GM21390 (cell line): Measurements from ENCODE around the gene HSPB2.
"Not testable (repeated sequence)": the region's sequence is repeated elsewhere in the genome, so short reads cannot be mapped to it uniquely, and the experiment has no call there.

Source experiments
- ATAC-seq: cut with Tn5 transposase; IDR thresholded peaks from one replicate; pipeline ENCODE4 v1.9.1; 2021; ENCODE audit not compliant: unreplicated experiment

HSPB2 gene

DNA sequence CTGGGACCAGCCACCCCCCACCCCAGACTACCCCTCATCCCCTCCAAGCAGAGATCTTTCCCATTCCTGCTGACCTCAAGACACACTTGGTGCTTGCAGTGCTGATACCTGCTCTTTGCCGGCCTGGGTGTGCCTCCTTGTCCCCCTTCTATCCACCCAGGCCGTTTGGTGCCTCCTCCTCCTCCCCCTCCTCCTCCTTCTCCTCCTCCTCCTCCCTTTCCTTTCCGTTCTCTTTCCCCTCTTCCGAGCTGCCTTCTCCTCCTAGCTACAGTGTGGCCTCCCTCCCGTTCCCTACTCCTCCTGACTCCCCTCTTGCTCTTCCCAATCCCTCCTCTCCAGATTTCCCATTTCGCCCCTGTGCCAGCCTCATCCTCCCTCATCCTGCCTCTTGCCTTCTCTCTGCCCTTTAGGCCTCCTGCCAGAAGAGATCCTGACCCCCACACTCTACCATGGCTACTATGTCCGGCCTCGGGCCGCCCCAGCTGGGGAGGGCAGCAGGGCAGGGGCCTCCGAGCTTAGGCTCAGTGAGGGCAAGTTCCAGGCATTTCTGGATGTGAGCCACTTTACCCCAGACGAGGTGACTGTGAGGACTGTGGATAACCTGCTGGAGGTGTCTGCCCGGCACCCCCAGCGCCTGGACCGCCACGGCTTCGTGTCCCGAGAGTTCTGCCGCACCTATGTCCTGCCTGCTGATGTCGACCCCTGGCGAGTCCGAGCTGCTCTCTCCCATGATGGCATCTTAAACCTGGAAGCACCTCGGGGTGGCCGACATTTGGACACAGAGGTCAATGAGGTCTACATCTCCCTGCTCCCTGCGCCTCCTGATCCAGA, 712 bp downstream of the HSPB2 start:
- no peak for ATAC-seq

DNA sequence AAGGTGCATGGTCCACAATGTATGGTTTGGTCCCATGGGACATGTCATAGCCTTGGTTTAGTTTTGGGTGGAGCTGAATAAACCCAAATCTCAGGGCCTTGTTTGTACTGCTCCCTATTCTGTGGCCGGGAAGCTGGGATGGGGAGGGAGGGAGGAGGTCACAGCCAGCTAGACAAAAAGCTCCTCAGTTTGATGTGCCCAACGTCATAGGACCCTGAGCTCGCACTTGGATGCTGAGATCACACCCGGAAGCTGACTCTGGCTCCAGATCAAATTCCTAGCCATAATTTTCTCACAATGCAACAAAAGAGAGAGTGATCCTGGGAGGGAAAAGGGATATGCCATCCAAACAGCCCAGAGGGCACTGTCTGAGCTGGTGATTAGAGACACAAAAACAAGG, 1.5 kb downstream of the HSPB2 start:
- no peak for ATAC-seq

DNA sequence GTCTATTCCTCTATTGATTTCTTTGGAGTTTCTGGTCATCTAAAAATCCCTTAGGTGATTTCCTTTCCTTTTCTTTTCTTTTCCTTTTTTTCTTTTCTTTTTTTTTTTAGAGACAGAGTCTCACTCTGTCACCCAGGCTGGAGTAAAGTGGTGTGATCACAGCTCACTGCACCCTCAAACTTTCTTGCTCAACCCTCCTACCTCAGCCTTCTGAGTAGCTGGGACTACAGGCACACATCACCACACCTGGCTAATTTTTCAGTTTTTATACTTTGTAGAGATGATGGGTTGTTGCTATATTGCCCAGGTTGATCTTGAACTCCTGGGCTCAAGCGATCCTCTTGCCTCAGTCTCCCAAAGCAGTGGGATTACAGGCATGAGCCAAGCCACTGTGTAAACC, 4.2 kb downstream of the HSPB2 start:
- ATAC-seq: no peak

DNA sequence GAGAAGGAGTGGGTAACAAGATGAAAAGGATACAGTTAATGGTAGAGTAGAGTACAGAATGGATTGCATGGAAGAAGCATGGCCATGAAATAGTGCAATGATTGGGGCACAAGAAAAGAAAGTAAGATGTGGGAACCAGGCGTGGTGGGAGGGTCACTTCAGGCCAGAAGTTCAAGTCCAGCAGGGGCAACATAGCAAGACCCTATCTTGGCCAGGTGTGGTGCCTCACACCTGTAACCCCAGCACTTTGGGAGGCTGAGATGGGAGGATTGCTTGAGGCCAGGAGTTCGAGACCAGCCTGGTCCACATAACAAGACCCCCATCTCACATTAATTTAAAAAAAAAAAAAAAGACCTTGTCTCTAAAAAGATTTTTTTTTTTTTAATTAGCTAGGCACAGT, 4.8 kb downstream of the HSPB2 start:
- no peak for ATAC-seq

DNA sequence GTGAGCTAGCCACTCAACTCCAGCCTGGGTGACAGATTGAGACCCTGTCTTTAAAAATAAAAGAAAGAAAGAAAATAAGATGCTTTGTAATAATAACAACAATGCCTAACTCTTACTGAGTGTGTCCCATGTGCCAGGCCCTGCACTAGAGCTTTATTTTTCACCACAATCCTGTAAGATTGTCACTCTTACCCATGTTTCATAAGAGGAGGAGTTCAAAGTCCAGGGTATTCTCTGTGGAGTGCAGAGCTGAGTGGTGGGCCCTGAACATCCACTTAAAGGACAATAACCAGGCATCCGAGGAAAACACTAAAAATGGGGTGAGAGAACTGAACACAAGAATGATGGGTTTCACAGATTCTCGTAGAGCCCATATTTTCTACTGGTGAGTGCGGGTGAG, 5.3 kb downstream of the HSPB2 start:
- ATAC-seq: no peak

DNA sequence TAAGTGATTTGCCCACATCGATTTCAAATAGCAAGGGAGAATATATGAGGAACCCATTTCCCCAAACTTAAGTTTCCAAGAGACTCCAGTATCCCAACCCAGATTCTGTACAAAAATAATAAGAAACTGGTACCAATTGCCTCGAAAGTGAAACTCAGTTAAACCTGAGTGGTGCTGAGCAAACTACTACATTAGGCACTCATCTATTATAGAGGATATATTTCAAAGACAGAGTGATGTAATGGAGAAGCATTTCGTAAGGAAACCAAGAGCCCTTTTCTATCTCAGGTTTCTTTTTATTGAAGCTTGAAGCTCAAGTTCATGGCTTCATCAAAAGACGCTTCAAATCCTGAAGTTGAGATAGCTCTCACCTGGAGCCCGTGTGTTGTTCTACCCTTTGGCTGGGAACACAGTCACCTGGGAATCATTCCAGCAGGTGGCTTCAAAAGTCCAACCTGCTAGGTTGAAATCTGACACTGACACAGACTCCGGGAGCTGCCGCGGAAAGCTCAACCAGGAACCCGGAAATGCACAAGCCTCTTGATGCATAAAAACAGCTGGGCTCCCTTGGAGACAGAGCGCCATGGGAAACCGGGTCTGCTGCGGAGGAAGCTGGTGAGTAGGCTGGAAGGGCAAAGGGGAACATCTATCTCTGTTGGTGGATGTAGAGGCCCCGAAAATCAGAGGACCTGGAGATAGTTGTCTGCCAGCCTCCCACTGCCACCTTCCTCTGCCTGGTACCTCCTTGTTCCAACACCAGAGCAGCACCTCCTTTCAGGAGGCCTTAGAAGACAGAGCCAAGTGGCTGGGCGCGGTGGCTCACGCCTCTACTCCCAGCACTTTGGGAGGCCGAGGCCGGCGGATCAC, 6.1 kb downstream of the HSPB2 start, which contains the start of gene C11orf52:
C11orf52 (plus strand) TSS at position 524 of the 867 bp plus-strand sequence; CDS start at position 584, 60 bp downstream.
- ATAC-seq: no peak

DNA sequence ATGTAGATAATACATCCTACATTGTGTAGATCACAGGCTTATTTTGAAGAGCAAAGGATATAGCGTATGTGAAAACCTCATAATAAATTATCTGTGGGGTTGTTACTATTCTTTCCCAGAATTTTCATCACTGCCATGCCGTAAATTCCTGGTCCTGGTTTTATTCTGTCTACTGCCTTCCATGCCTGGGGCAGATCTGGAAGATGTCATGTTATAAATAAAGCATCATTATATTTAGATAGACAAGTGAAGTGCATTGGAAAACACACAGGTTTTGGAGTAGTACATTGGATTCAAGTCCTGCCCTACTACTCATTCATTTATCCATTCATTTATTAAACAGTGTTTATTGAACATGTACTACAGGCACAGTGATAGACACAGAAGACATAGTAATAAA, 8.4 kb downstream of the HSPB2 start:
- no peak for ATAC-seq

DNA sequence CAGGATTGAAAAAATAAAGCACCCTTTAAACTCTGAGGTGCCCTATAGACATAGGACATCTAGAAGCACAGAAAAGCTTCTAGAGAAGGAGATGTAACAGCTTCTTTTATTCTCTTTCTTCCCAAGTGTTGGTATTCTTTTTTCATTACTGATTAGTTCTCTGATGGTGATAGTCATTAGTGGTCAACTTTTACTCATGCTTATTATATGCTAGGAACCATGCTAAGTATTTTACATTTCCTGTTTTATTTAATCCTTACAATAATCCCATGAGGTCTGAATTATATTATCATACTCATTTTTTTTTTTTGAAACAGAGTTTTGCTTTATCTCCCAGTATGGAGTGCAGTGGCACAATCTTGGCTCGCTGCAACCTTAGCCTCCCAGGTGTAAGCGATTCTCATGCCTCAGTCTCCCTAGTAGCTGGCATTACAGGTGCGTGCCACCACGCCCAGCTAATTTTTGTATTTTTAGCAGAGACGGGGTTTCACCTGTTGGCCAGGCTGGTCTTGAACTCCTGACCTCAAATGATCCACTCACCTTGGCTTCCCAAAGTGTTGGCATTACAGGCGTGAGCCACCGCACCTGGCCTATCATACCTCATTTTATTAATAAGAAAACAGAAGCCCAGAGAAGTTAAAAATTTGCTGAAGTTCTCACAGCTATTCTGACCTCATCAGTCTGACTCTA, 9.2 kb downstream of the HSPB2 start:
- ATAC-seq: no peak

DNA sequence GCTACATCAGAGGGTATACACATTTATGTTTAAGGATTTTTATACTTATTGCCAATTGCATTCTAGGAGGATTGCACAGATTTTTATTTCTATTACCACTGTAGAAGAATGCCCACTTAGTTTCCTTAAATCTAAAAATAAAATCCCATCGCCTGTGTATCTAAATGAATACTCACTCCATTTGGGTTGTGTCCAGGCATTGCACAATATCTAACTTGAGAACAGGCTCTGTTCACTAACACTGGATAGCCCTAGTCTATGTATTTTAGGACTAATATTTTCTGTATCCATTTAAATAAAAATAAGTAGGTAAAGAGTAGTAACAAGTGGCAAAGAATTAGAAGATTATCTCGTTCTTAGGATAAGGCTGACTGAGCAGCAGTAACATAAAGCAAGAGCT, 10.3 kb downstream of the HSPB2 start:
- no peak for ATAC-seq

DNA sequence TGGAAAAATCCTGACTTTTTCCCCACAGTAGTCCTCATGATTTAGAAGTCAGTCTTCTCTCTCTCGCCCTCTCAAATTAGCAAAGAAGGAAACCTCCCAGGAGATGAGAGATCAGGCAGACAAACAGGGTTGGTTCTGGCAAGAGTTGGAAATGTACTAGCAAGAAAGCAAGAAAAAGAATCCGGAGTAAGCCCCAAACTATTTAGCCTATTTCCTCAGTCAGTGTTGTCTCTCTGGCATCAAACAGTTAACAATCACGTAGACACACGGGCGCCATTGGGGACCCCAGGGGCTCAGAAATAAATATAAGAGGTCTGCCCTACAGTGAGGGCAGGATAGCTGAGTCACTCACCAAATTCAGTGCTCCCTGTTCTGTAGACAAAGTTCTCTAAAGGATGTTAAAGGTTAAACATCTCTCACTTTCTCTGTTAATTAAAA, 10.8 kb downstream of the HSPB2 start:
- no peak for ATAC-seq

DNA sequence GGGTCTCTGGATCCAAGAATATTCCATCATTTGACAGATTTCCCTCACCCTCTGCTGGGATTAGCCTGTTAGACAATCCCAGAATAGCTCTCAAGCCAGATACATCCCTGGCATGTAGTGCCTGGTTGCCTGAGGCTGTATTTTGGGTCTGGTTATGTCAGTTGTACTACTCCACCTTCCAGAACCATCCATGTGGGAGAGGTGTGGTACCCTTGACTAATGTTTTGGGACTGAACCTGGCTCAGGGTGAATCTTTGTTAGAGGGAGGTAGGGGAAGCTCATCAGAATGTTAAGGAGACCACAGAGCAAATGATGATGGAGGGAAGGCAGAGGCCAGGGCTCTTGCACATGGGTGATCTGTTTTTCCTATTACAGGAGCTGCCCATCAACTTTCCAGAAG, 11.4 kb downstream of the HSPB2 start:
- ATAC-seq: no peak

DNA sequence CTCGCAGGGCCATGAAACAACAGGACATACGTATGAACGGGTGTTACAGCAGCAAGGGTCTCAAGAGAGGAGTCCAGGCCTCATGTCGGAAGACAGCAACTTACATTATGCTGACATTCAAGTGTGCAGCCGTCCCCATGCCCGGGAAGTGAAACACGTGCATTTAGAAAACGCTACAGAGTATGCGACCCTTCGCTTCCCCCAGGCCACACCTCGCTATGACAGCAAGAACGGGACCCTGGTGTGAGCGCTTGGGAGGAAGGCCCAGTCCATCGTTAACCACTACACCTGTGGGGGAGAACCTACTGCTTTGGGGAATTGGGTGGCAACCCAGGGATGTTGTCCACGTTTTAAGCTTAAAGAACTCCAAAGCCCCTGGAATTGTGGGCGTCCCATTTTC, 13.4 kb downstream of the HSPB2 start:
- no peak for ATAC-seq

DNA sequence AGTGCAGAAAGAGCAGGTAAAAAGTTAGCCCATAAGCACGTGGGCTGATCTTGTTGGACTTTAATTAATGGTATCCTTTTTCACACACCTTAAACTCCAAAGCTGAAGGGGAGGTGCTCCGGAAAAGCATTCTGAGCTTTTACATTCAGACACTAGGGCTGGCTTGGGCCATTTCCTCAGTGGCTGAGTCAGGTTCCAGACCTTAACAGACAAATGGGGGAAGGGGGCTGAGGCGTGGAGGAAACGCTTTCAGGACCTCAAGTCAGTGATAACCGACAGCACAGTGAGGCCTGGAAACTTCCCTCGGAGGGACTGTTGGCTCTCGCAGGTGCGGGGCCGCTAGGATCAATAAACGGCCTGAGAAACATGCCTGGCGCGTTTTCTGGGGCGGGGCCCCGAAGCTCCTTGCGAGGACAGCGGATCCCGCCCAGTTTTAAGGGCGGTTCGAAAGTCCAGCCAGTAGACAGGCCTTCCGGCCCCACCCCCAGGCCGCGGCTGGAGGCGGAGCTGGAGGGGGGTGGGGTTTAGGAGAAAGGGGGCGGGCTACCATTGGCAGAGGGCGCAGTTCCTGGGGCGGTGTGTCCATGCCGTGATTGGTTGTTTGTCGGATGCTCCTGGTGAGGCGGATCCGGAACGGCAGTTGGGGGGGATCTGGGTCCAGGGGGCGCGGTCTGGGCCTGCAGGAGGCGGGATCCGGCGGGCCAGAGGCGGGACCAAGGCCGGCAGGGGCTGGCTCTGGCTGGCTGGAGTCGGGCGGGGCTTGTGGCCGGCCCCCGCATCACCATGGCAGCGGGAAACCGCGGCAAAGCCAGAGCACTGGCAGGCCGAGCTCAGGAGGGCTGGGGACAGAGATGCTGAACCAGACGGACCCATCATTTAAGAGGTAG, 14.2 kb downstream of the HSPB2 start:
- ATAC-seq: peak; percentile 92

DNA sequence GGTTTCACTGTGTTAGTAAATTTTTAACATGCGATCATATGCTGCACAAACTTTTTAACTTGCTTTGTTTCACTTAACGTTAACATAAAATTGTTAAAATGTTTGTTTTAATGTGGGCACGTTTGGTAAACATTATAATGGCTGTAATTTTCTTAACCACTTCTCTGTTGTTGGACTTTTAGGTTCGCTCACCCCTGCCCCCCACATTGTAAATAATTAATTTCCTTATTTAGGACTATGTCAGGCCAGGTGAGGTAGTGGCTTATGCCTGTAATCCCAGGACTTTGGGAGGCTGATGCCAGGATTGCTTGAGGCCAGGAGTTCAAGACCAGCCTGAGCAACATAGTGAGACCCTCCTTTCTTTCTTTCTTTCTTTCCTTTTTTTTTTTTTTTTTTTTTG, 17.9 kb downstream of the HSPB2 start:
- ATAC-seq: no peak

DNA sequence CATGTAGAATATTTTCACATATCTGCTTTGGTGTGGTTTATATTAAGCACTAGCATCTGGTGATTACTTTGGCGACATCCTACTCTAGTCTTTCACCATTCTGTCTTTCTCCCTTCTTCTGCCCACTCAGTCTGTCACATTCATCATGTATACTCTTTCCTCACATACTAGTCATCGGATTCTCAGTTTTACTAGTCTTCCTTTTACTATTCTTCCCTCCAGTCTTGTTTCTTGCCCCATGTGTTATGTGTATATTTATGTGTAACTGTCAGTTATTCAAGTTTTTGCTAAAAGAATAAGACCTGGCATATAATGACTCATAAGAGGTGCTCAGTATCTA, 20.0 kb downstream of the HSPB2 start:
- no peak for ATAC-seq

DNA sequence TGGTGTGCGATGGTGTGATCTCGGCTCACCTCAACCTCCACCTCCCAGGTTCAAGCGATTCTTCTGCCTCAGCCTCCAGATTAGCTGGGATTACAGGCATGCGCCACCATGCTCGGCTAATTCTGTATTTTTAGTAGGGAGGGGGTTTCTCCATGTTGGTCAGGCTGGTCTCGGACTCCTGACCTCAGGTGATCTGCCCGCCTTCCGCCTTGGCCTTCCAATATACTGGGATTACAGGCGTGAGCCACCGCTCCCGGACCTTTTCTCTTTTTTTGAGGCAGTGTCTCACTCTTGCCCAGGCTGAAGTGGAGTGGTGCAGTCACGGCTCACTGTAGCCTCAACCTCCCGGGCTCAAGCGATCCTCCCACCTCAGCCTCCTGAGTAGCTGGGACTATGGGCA, 20.6 kb downstream of the HSPB2 start:
- ATAC-seq: not testable (repeated sequence)

DNA sequence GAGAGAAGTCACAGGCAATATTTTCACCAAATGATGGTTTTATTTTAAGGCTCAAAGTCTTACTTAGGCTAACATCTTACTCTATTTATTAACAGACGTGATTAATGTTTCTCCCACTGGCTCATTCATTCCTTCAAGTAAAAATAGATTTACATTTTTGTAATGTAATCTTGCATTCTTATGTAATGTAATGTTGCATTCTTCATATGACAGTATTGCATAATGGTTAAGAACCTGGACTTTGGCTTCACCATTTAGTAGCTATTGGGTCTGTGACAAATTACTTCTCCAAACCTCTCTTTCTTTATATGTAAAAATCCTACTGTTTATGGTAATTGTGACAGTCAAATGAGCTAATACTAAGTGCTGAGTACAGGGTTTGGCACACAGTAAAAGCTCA, 21.3 kb downstream of the HSPB2 start:
- ATAC-seq: no peak

DNA sequence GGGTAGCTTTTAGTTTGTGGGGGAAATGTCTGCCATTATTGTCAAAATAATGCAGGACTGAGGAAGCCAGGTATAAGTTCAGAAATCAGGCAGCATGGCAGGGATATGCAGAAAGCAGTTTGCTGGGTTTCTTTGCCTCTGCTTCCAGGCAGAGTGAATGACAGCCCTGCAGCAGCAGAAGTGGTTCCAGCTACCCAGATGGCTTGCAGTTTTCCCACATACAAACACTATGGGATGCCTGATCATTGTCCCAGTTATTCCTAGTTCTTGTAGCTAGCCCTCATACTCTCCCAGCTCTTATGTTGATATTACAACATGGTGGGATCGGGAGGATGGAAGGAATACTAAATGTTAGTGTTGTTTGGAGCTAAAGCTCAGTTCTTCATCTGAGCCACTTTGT, 21.8 kb downstream of the HSPB2 start:
- ATAC-seq: no peak

DNA sequence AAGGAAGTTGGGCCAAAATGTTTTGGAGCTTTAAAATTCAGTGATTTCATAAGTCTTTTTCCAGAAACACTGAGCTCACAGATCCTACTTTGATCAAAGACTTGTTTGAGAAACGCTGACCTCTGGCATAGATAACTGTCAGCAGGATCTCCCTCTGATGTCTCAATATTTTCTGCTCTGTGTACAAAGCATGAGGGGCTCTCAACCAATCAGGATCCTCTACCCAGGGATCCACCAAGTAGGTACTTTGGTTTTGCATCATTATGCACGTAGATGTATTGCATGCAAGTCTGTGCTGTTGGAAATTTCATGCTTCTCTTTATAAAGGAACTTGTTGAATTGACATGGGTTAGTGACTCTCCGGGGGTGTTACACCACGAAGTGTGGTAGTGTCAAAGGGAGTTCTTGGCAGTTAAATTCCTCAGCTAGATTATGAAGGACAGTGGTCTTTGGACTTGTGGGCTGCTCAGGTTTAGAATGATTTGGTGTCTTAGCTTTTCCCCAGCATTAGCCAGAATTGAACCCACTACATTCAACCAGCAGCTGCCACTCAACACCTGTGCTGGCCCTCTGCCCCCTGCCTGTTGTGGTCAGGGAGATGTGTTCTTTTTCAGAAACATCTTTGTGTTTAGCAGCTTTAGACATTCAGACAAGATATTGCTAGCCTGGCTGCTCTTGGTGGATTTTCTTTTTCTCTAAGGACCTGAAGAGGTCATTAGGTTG, 22.9 kb downstream of the HSPB2 start:
- ATAC-seq: no peak

DNA sequence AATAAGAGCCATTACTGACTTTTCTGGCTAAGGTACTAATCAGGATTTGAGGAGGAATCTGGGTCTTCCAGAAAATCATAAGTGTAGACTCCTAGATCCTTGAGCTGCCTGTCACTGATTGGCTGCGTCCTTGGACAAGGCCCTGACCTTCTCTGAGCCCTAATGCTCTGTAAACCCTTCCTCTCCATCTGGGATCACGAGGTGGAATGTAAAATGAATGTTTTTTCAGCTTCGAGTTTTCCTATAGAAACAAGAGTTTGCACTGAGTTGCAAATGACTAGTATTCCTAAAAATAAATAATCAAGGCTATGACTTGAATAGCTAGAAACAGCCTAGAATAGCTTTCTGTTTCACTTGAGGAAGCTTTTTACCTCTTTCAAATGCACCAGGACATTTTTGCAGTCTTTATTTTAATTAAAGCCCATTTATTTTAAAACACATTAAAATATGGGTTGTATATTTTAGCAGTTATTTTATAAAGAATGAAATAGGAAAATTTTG, 23.6 kb downstream of the HSPB2 start:
- no peak for ATAC-seq
